Measurements from ENCODE around the gene TMEM63A.

GRCh38 chr1:225923692-225924555, 41.7 kb upstream of the TMEM63A start, which contains the start of gene PYCR2:
- TF ChIP-seq GATA2 (IDR thresholded peaks at IDR 0.05; ENCODE audit: low read depth, low read length) (peak; percentile 54; the same call in 1 of the 2 replicates), GATA3 (IDR thresholded peaks at IDR 0.05; ENCODE audit: low read depth, low read length) (no peak)
